Right atrium auricular region (tissue), 2 donors: Measurements from ENCODE around the gene KLF16. TPM values are rescaled to one million over a fixed set of nuclear protein-coding genes. Genes with fewer than 3 reads are reported as not detected.

Experiments
- DNase-seq: peaks from one replicate; pipeline ENCODE4 v3.0.0-alpha.2; 2019; ENCODE audit warnings: low spot score
- H3K27ac ChIP-seq, 2 donors: fragments of 200-600 bp; sonication (generic); 1 replicate in 1 of 2; 2 replicates in 1 of 2; pipeline ENCODE4 v1.5.1; 2016 to 2019
- H3K27me3 ChIP-seq, 2 donors: fragments of 200-600 bp; sonication (generic); one replicate each; pipeline versions ENCODE4 v1.5.1 to v1.6.0; 2017 to 2019
- H3K36me3 ChIP-seq: fragments of 200-600 bp; sonication (generic); one replicate; pipeline ENCODE4 v1.5.1; 2016
- H3K4me1 ChIP-seq, 2 donors: fragments of 200-600 bp; sonication (generic); one replicate each; pipeline versions ENCODE4 v1.5.1 to v1.6.0; 2017 to 2019
- H3K4me3 ChIP-seq, 2 donors: fragments of 200-600 bp; sonication (generic); 1 replicate in 1 of 2; 2 replicates in 1 of 2; pipeline ENCODE4 v1.5.1; 2017 to 2019; ENCODE audit warnings: mild to moderate bottlenecking in 1 of 2, moderate library complexity in 1 of 2
- H3K9me3 ChIP-seq, 2 donors: fragments of 200-600 bp; sonication (generic); one replicate each; pipeline ENCODE4 v1.5.1; 2019
- total RNA-seq, 2 donors: library from RNA; depleted of rRNA; stranded (reverse); fragments of >200 nt; gene quantifications; one replicate each; pipeline ENCODE4 v1.1.0, GENCODE V29; 2016
- TF ChIP-seq, protein P1 (sequence below), 2 donors: fragments of 200-600 bp; sonication (generic); IDR thresholded peaks; one replicate each; pipeline ENCODE4 v1.5.1; 2019; ENCODE audit warnings: antibody characterized with exemption in 2 of 2

The KLF16 gene
- total RNA-seq, 2 donors from 2014 or later = 4.4 to 5.6 TPM

DNA sequence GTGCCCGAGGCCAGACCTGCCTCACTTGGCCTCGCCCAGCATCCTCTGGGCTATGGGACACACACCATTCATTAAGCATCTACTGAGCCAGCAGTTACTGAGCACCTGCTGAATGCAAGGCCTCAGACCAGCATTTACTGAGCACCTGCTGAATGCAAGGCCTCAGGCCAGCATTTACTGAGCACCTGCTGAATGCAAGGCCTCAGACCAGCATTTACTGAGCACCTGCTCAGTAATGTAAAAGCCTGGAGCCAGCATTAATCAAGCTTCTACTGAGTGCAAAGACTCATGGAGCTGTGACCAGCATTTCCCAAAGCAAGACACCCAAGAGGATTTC lies 55.0 kb downstream of the KLF16 start:
- no peak for DNase-seq
- Histone ChIP-seq H3K4me3 (no peak overlapping the region), H3K9me3 (no peaks in the 10 kb centered on the region), H3K27ac (no peak overlapping the region), H3K36me3 (no peaks in the 10 kb centered on the region), H3K27me3 (no peaks in the 10 kb centered on the region), H3K4me1 (peaks cover 0 to 20% of the 10 kb centered on the region in 2 donors)
- TF ChIP-seq, protein P1, sequence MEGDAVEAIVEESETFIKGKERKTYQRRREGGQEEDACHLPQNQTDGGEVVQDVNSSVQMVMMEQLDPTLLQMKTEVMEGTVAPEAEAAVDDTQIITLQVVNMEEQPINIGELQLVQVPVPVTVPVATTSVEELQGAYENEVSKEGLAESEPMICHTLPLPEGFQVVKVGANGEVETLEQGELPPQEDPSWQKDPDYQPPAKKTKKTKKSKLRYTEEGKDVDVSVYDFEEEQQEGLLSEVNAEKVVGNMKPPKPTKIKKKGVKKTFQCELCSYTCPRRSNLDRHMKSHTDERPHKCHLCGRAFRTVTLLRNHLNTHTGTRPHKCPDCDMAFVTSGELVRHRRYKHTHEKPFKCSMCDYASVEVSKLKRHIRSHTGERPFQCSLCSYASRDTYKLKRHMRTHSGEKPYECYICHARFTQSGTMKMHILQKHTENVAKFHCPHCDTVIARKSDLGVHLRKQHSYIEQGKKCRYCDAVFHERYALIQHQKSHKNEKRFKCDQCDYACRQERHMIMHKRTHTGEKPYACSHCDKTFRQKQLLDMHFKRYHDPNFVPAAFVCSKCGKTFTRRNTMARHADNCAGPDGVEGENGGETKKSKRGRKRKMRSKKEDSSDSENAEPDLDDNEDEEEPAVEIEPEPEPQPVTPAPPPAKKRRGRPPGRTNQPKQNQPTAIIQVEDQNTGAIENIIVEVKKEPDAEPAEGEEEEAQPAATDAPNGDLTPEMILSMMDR (IDR thresholded peaks at IDR 0.05) = no peak

DNA sequence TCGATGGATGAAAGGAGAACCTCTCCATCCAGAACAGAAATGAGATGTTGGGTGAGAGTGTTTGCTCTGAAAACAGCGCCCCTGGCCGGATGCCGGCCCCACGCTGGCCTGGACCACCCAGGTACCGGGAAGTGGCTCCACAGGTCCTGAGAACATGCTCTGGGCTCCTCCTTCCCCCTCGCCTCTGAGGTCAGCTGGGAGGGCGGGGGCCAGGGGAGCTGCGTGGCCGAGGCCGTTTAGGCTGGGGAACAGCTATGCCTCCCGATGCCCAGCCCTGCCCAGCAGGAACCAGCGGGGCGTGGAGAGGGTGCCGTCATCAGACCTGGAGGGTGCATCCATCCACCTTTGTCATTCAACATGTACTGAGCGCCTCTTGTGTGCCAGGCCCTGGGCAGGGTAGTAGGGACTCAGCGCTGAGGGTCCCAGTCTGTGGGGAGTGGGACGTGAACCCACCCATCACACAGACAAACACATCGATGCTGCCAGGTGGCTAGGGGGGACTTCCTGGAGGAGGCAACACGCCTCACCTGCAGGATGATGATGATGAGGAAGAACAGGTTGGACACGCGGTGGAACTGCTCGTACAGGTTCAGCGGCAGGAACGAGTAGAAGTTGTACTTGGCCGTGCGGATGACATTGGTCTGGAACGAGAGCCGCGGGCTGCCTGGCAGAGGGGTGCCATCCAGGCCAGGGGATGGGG lies 55.5 kb downstream of the KLF16 start:
- no peak overlapping the region for H3K4me3 ChIP-seq
- DNase-seq = no peak
- H3K27me3 ChIP-seq = no peaks in the 10 kb centered on the region
- H3K9me3 ChIP-seq = no peaks in the 10 kb centered on the region
- peaks cover 0 to 15% of the 10 kb centered on the region in 2 donors for H3K4me1 ChIP-seq
- no peaks in the 10 kb centered on the region for H3K36me3 ChIP-seq
- no peak overlapping the region for H3K27ac ChIP-seq
- TF ChIP-seq, protein P1 (IDR thresholded peaks at IDR 0.05) = no peak

DNA sequence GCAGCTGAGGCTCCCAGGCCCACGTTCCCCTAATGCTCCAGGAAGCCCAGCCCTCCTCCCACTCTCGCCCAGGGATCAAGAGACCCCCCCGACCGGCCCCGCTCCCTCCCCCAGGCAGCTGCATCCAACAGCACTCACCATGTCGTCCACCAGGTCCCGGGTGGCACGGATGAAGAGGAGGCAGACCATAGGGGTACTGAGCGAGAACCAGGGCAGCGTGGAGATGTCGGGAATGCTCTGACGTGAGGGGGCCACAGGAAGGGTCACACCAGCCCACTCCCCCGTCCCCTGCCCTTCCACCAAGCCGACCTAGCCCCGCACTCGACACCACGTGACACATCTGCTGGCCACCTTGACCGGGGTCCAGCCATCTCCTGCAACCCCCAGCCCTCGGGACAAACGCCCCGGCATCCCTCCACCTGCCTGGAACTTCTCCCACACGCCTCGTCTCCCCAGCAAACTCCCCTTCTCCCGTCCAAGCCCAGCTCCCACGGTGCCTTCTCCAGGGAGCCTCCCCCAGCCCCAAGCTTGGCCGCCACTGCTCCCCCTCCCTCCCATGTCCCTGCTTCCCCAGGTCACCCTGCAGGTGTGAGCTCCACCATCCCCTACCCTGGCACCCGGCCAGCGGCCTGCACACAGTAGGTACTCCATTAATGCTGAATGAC lies 56.2 kb downstream of the KLF16 start:
- H3K27ac ChIP-seq = no peak overlapping the region
- no peak for DNase-seq
- TF ChIP-seq, protein P1 (IDR thresholded peaks at IDR 0.05) = no peak
- no peaks in the 10 kb centered on the region for H3K9me3 ChIP-seq
- H3K27me3 ChIP-seq = no peaks in the 10 kb centered on the region
- H3K4me1 ChIP-seq = peaks cover 0 to 10% of the 10 kb centered on the region in 2 donors
- H3K36me3 ChIP-seq = no peaks in the 10 kb centered on the region
- H3K4me3 ChIP-seq = no peak overlapping the region

DNA sequence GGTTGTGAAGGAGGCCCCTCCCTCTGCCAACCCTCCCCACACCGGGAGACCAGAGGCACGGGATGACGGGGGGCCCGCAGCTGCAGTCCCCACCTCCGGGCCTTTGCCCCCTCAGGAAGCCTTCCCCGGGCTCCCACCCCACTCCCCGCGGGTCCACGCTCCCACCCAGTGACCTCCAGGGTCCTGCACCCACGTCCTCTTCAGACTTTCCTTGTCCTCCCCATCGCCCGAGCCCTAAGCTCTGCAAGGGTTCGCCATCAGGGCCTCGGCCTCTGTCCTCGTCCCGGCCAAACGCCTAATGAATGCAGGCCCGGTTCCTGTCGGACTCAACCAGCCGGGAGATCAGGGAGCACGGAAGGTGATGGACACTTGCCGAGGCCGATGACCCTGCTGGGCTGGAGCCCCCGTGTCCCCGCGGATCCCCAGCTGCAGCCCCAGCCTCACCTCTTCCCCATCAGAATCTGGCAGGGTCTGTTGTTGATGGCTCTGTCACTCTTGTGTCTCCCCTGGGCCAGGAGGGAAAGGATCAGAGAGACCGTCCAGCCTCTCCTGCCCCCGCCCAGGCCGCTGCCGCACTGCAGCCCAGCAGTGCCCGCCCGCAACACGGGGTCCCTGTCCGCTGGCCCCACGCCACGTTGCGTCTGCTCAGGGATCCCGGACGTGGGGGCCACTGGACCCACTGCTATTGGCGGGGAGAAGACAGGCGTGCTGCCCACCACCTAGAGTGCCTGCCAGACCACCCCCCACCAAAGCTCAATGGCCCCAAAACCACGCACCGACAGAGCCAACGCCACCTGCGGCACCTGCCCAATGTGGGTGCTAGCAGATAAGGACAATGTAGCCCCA lies 57.0 kb downstream of the KLF16 start:
- Histone ChIP-seq H3K4me1 (peaks cover 0 to 3% of the 10 kb centered on the region in 2 donors), H3K27ac (no peak overlapping the region), H3K4me3 (no peak overlapping the region), H3K36me3 (no peaks in the 10 kb centered on the region), H3K27me3 (no peaks in the 10 kb centered on the region), H3K9me3 (no peaks in the 10 kb centered on the region)
- TF ChIP-seq, protein P1 (IDR thresholded peaks at IDR 0.05) = no peak
- DNase-seq = no peak

DNA sequence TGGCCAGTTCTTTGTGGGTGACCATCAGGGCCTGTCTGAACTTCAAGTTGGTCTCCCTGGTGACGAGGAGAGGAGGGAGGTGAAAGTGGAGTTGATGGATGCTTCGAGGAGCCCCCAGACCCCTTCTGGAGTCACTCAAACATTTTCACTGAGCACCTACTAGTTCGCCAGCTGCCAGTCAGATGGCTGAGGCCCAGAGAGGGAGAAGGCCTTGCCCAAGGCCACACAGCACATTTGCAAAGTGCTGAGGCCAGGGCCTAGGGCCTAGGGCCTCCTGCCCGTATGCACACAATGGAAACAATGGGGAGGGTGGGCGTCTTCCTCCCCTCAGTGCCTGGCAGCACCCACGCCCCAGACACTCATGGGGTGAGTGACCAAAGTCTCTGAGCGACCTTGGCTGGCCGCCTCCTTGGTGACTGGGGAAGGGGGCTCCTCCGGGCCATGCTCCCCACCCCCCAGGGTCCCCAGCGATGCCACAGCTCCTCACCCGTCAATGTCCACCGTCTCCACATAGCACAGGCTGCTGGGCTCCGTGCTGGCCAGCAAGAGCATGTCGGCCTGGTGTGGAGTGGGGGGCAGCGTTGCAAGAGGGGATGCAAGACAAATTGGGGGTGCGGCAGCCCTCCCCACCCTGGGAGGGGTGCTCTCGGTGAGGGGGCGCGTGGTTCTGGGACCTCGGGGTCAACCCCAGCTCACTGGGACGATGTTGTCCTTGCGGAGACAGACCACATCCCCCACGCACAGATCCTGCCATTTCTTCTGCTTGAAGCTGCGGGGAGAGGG lies 57.8 kb downstream of the KLF16 start:
- DNase-seq = no peak

More for the DNA sequence above, 57.8 kb downstream of the KLF16 start:
- no peaks in the 10 kb centered on the region for H3K4me1 ChIP-seq
- H3K4me3 ChIP-seq = no peak overlapping the region
- H3K27me3 ChIP-seq = no peaks in the 10 kb centered on the region
- H3K9me3 ChIP-seq = no peaks in the 10 kb centered on the region
- H3K36me3 ChIP-seq = no peaks in the 10 kb centered on the region
- TF ChIP-seq, protein P1 (IDR thresholded peaks at IDR 0.05) = no peak
- no peak overlapping the region for H3K27ac ChIP-seq
